ENCODE measurements around the gene C14orf93. TPM values are rescaled to one million over a fixed set of nuclear protein-coding genes. Genes with fewer than 3 reads are reported as not detected.

C14orf93 gene
- total RNA-seq, 1 donor from 2014 or later: 8.1 TPM

- ATAC-seq: no peak
- intact Hi-C loops (cut with DNase I): no loop called here
- DNase-seq (ENCODE audit: low spot score): no peak
Observed at GRCh38 chr14:23047751-23048693, 38.1 kb upstream of the C14orf93 start.

- DNase-seq (ENCODE audit: low spot score) (no peak), ATAC-seq (no peak)
- intact Hi-C loops (cut with DNase I): no loop called here
Observed at GRCh38 chr14:23047034-23047634, 37.2 kb upstream of the C14orf93 start.

- ATAC-seq (no peak), DNase-seq (ENCODE audit: low spot score) (no peak)
- intact Hi-C loops (cut with DNase I): no loop called here
Observed at GRCh38 chr14:23045419-23046357, 35.7 kb upstream of the C14orf93 start.

- DNase-seq (ENCODE audit: low spot score) (no peak), ATAC-seq (no peak)
- intact Hi-C loops (cut with DNase I): no loop called here
Observed at GRCh38 chr14:23044840-23045239, 34.9 kb upstream of the C14orf93 start.

- intact Hi-C loops (cut with DNase I): no loop called here
- ATAC-seq (no peak), DNase-seq (ENCODE audit: low spot score) (no peak)
Observed at GRCh38 chr14:23043754-23044153, 33.8 kb upstream of the C14orf93 start.

GRCh38 chr14:23043145-23043544 is 33.2 kb upstream of the C14orf93 start:
- intact Hi-C loops (cut with DNase I): no loop called here
- DNase-seq (ENCODE audit: low spot score): no peak
- ATAC-seq: no peak

- DNase-seq (ENCODE audit: low spot score) (no peak), ATAC-seq (no peak)
- intact Hi-C loops (cut with DNase I): no loop called here
Observed at GRCh38 chr14:23042162-23042965, 32.4 kb upstream of the C14orf93 start, which contains the start of gene PSMB11. PSMB11 (plus strand) TSS chr14:23042212; CDS start chr14:23042226, 14 bp downstream.

- DNase-seq (ENCODE audit: low spot score) (no peak), ATAC-seq (no peak)
- intact Hi-C loops (cut with DNase I): no loop called here
Observed at GRCh38 chr14:23041729-23042128, 31.8 kb upstream of the C14orf93 start.

- ATAC-seq (no peak), DNase-seq (ENCODE audit: low spot score) (no peak)
- intact Hi-C loops (cut with DNase I): no loop called here
Observed at GRCh38 chr14:23040100-23040499, 30.2 kb upstream of the C14orf93 start.

GRCh38 chr14:23035303-23036144 is 25.6 kb upstream of the C14orf93 start:
- intact Hi-C loops (cut with DNase I): no loop called here
- ATAC-seq (no peak), DNase-seq (ENCODE audit: low spot score) (no peak)

GRCh38 chr14:23034498-23035302 is 24.8 kb upstream of the C14orf93 start, which contains the start of gene PSMB5:
PSMB5 (minus strand) TSS chr14:23034900; CDS start chr14:23034881, 19 bp downstream.
- intact Hi-C loops (cut with DNase I): no loop called here
- ATAC-seq (peak; percentile 99), DNase-seq (ENCODE audit: low spot score) (peak; percentile 91)

GRCh38 chr14:23033801-23034497 is 24.0 kb upstream of the C14orf93 start:
- ATAC-seq (no peak), DNase-seq (ENCODE audit: low spot score) (no peak)
- intact Hi-C loops (cut with DNase I): no loop called here

GRCh38 chr14:23033251-23033727 is 23.3 kb upstream of the C14orf93 start:
- ATAC-seq (no peak), DNase-seq (ENCODE audit: low spot score) (no peak)
- intact Hi-C loops (cut with DNase I): no loop called here

GRCh38 chr14:23030936-23031335 is 21.0 kb upstream of the C14orf93 start:
- ATAC-seq (no peak), DNase-seq (ENCODE audit: low spot score) (no peak)
- intact Hi-C loops (cut with DNase I): no loop called here

GRCh38 chr14:23028799-23029198 is 18.9 kb upstream of the C14orf93 start:
- intact Hi-C loops (cut with DNase I): no loop called here
- ATAC-seq: no peak
- no peak for DNase-seq (ENCODE audit: low spot score)
